GM18870 (cell line): ENCODE measurements around the gene IFNL3.
"Not testable (repeated sequence)": the region's sequence is repeated elsewhere in the genome, so short reads cannot be mapped to it uniquely, and the experiment has no call there.

ENCODE experiments used
- ATAC-seq: cut with Tn5 transposase; IDR thresholded peaks from one replicate; pipeline ENCODE4 v1.9.1; 2021; ENCODE audit warnings: moderate library complexity; ENCODE audit not compliant: unreplicated experiment

The IFNL3 gene

GRCh38 chr19:39218230-39219007 is 26.4 kb downstream of the IFNL3 start:
- ATAC-seq = no peak

- no peak for ATAC-seq
Measured at GRCh38 chr19:39217094-39217493, 27.7 kb downstream of the IFNL3 start.

- not testable (repeated sequence) for ATAC-seq
Measured at GRCh38 chr19:39215323-39215722, 29.5 kb downstream of the IFNL3 start.

- ATAC-seq = no peak
Measured at GRCh38 chr19:39212375-39212742, 32.4 kb downstream of the IFNL3 start.

- no peak for ATAC-seq
Measured at GRCh38 chr19:39211731-39212374, 33.0 kb downstream of the IFNL3 start.

- ATAC-seq = no peak
Measured at GRCh38 chr19:39209196-39209595, 35.6 kb downstream of the IFNL3 start.

- ATAC-seq = no peak
Measured at GRCh38 chr19:39208175-39208795, 36.5 kb downstream of the IFNL3 start.

- no peak for ATAC-seq
Measured at GRCh38 chr19:39207293-39207836, 37.4 kb downstream of the IFNL3 start.

GRCh38 chr19:39206122-39206521 is 38.7 kb downstream of the IFNL3 start:
- no peak for ATAC-seq

GRCh38 chr19:39205449-39205764 is 39.4 kb downstream of the IFNL3 start:
- ATAC-seq = no peak

- no peak for ATAC-seq
Measured at GRCh38 chr19:39203372-39204341, 41.1 kb downstream of the IFNL3 start, which contains the start of gene SYCN. Gene SYCN (minus strand): TSS chr19:39204263. CDS start chr19:39204254, 9 bp downstream.

- ATAC-seq = no peak
Measured at GRCh38 chr19:39202998-39203355, 41.8 kb downstream of the IFNL3 start.

- no peak for ATAC-seq
Measured at GRCh38 chr19:39200803-39201115, 44.0 kb downstream of the IFNL3 start.

- ATAC-seq = no peak
Measured at GRCh38 chr19:39200066-39200802, 44.6 kb downstream of the IFNL3 start.

GRCh38 chr19:39199025-39199424 is 45.8 kb downstream of the IFNL3 start:
- no peak for ATAC-seq

- no peak for ATAC-seq
Measured at GRCh38 chr19:39197808-39198207, 47.0 kb downstream of the IFNL3 start.

GRCh38 chr19:39196860-39197562 is 47.8 kb downstream of the IFNL3 start, which contains the start of gene NCCRP1:
Gene NCCRP1 (plus strand): TSS chr19:39196964. CDS start chr19:39196983, 19 bp downstream.
- ATAC-seq = no peak

- ATAC-seq = no peak
Measured at GRCh38 chr19:39196320-39196719, 48.5 kb downstream of the IFNL3 start.

- ATAC-seq = no peak
Measured at GRCh38 chr19:39195755-39196154, 49.1 kb downstream of the IFNL3 start.
